GM21423 (cell line): ENCODE results near the gene RIC8B.
"Not testable (repeated sequence)": the region's sequence is repeated elsewhere in the genome, so short reads cannot be mapped to it uniquely, and the experiment has no call there.

Experiments
- ATAC-seq: cut with Tn5 transposase; IDR thresholded peaks from one replicate; pipeline ENCODE4 v1.9.1; 2021; ENCODE audit warnings: mild to moderate bottlenecking, moderate library complexity; ENCODE audit not compliant: unreplicated experiment

Gene RIC8B

GRCh38 chr12:106774005-106774807, at the start of gene RIC8B:
TSS of gene RIC8B (plus strand) at chr12:106774682. CDS start at chr12:106774746, 64 bp downstream.
- peak; percentile 85 for ATAC-seq

DNA sequence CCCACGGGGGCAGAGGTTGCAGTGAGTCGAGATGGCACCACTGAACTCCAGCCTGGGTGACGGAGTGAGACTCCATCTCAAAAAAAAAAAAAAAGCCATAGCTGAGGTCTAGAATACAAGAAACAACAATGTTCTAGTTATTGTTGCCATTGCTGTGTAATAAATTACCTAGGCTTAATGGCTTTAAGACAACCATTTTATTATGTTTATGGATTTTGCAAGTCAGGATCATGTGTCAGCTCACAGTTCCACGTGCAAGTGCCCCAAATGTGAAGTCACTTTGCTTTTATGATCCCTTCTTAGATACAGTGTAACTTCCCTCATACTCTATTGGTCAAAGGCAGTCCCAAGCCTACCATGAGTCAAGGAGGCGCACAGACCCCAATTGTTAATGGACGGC, 49.5 kb upstream of the RIC8B start:
- no peak for ATAC-seq

DNA sequence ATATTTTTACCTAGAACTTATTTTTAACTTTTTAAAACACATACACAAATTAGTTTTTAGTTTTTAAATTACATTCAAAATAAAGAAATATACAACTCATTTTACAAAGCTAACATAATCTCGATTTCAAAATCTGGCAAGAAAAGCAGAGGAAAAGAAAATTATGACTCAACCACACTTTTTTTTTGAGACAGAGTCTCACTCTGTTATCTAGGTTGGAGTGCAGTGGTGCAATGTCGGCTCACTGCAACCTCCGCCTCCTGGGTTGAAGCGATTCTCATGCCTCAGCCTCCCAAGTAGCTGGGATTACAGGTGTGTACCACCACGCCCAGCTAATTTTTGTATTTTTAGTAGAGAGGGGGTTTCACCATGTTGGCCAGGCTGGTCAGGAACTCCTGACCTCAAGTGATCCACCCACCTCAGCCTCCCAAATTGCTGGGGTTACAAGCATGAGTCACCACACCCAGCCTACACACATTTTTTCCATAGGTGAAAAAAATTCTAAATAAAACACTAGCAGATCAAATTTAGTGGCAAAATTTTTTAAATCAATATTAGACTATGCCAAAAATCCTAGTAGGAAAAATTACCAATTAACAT, 47.8 kb upstream of the RIC8B start:
- not testable (repeated sequence) for ATAC-seq

GRCh38 chr12:106729611-106730010, 44.9 kb upstream of the RIC8B start:
- no peak for ATAC-seq

- ATAC-seq, result no peak
Observed at GRCh38 chr12:106732890-106733289, 41.6 kb upstream of the RIC8B start.

DNA sequence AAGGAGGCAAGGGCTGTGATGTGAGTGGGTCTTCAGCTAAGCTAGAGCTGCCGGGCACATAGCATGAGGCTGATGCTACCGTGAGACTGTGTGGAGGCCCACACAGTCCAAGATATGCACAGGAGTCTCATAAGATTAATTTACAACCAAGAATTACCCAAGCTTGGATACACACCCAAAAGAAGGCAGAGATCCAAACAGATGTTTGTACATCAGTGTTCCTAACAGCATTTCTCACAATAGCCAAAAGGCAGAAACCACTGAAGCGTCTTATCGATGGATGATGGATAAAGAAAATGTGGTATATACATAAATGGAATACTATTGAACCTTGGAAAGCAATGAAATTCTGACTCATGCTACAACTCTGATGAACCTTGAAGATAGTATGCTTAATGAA, 40.8 kb upstream of the RIC8B start:
- ATAC-seq, result no peak

GRCh38 chr12:106736051-106736957, 38.2 kb upstream of the RIC8B start:
- ATAC-seq, result no peak

- no peak for ATAC-seq
Observed at GRCh38 chr12:106739318-106739717, 35.2 kb upstream of the RIC8B start.

- no peak for ATAC-seq
Observed at GRCh38 chr12:106739815-106740530, 34.5 kb upstream of the RIC8B start.

- no peak for ATAC-seq
Observed at GRCh38 chr12:106740818-106741217, 33.7 kb upstream of the RIC8B start.

DNA sequence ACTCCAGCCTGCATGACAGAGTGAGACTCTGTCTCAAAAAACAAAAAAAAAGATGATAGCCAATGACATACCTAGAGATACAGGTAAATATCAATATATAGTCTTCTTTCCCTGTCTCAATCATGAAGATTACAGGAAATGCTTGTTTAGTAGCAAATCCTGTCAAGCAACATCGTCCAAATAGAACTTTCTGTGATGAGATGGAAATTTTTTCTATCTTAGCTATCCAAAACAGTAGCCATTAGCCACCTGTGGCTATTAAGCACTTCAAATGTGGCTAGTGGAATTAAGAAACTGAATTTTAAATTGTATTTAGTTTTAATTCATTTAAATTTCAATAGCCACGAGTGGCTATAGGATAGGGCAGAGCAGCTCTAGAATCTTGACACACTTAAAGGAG, 33.2 kb upstream of the RIC8B start:
- no peak for ATAC-seq

DNA sequence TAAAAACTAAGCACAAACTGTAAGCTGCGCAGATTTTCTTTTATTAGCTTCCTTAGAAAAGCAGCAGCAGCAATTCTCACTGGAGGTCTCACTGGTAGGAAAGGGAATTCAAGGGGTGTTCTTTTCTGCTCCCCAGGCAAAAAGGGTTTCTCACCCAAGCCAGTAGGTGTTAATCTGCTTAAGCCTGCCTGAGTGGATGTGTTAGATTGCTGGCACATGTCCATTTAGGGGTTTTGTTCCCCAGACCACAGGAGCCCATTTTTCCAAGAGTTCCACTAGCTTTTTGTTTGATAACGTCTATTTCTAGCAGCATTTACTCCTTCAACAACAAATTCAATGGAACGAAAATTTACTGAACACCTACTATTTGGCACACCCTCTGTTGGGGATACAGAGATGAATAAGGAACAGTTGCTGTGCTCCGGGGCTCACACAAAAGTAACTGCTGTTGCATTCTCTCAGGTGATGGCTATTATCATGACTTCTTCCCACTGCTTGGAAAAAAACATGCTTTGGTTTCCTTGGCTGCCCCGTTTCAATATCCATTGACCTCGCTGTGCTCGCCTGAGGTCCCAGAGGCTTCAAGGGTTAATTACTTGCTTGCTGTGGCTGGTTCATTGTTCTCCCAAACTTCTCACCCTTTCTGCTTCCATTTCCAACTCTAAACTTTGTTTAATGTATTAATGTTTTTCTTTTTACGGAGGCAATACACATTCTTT, 31.1 kb upstream of the RIC8B start:
- ATAC-seq, result no peak

DNA sequence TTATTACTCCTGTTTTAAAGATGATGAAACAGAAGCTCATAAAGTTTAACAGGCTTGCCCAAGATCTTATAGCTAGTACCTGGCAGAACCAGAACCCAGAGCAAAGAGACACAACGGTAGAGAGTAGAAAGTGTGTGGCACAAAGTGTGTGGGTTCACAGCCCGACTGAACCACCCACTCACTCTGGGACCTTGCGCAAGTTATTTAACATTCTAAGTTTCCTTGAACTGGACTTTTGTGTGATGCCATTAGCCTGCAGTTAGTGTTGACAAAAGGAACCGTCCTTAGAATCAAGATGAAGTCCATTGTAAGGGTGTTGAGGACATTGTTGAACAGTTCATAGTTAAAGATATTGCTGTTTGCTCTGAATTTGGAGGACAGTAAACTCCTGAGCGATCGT, 29.9 kb upstream of the RIC8B start:
- ATAC-seq, result no peak

- no peak for ATAC-seq
Observed at GRCh38 chr12:106745181-106745745, 29.2 kb upstream of the RIC8B start.

DNA sequence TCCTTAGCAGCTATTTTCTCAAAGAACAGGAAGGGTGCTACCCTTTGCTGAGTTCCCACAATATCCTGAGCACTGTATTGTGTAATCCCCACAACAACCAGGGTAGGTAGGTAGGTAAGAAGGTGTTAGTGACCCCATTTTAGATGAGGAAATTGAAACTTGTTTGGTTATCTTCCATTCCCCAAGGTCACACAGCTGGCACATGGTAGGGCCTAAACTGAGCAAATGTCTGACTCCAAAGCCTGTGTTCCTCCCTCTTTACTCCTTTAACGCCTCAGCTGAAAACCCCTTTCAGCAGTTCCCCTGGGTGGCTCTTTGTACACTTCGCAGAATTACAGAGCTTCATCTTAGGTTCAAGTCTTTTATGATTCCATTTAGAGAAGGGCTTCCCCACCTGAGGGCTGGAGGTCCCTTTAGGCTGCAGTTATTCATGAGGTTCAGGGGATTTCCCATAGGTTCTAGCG, 26.5 kb upstream of the RIC8B start:
- peak; percentile 58 for ATAC-seq

GRCh38 chr12:106750524-106750923, 24.0 kb upstream of the RIC8B start:
- no peak for ATAC-seq

GRCh38 chr12:106753526-106753925, 21.0 kb upstream of the RIC8B start:
- peak; percentile 98 for ATAC-seq

DNA sequence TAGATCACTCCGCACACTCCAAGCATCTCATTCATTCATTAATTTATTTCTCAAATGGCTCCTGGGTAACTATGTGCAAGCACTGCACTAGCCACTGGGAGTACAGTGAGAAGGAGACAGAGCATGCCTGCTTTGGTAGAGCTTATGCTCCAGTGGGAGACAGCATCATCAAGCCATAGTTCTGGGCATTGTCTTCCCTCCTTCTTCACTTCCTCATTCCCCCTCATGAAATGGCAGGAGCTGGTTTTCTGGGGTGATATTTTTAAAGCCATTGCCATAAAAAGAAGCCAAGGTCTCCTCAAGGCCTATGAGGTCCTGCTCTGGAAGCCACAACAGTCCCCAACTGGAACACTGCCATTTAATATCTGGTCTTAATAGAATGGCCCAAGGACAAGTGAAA, 20.2 kb upstream of the RIC8B start:
- no peak for ATAC-seq

- ATAC-seq, result no peak
Observed at GRCh38 chr12:106757623-106758348, 16.7 kb upstream of the RIC8B start.
